ENCODE measurements around the gene MFAP5.
A peak's percentile ranks its signal among the peaks of the same experiment; 100 is the strongest.

The MFAP5 gene

GRCh38 chr12:8662593-8662992 is at the start of gene MFAP5:
Gene MFAP5, minus strand, starts transcription at chr12:8662826. Its CDS starts 722 bp downstream, at chr12:8662104.
- no peak for DNase-seq

GRCh38 chr12:8709124-8709830 is 46.7 kb upstream of the MFAP5 start:
- no peak for DNase-seq

GRCh38 chr12:8702159-8702558 is 39.5 kb upstream of the MFAP5 start:
- DNase-seq: no peak

- DNase-seq: no peak
Measured at GRCh38 chr12:8701046-8701660, 38.5 kb upstream of the MFAP5 start.

- DNase-seq: no peak
Measured at GRCh38 chr12:8699714-8700113, 37.1 kb upstream of the MFAP5 start.

GRCh38 chr12:8698879-8699278 is 36.3 kb upstream of the MFAP5 start:
- no peak for DNase-seq

GRCh38 chr12:8698132-8698851 is 35.7 kb upstream of the MFAP5 start:
- peak; percentile 24 to 39 for DNase-seq

GRCh38 chr12:8697476-8698131 is 35.0 kb upstream of the MFAP5 start, which contains the start of gene RIMKLB:
Gene RIMKLB, plus strand, starts transcription at chr12:8697991. Its CDS starts 15,876 bp downstream, at chr12:8713867.
- peak; percentile 32 to 39 for DNase-seq

GRCh38 chr12:8697120-8697475 is 34.5 kb upstream of the MFAP5 start:
- DNase-seq: peak; percentile 38 to 41

GRCh38 chr12:8696442-8697090 is 33.9 kb upstream of the MFAP5 start:
- DNase-seq: no peak

- no peak for DNase-seq
Measured at GRCh38 chr12:8695116-8695515, 32.5 kb upstream of the MFAP5 start.

GRCh38 chr12:8692573-8692972 is 29.9 kb upstream of the MFAP5 start:
- DNase-seq: peak; percentile 26 to 43

GRCh38 chr12:8689681-8690080 is 27.1 kb upstream of the MFAP5 start:
- DNase-seq: no peak

GRCh38 chr12:8687846-8688601 is 25.4 kb upstream of the MFAP5 start:
- peak; percentile 59 to 80 for DNase-seq

- peak; percentile 16 to 19 for DNase-seq
Measured at GRCh38 chr12:8685051-8685450, 22.4 kb upstream of the MFAP5 start.

GRCh38 chr12:8681129-8681884 is 18.7 kb upstream of the MFAP5 start:
- no peak for DNase-seq

GRCh38 chr12:8680533-8680932 is 17.9 kb upstream of the MFAP5 start:
- DNase-seq: no peak

GRCh38 chr12:8678661-8679111 is 16.1 kb upstream of the MFAP5 start:
- DNase-seq: no peak

- DNase-seq: no peak
Measured at GRCh38 chr12:8677362-8677761, 14.7 kb upstream of the MFAP5 start.

GRCh38 chr12:8676651-8677050 is 14.0 kb upstream of the MFAP5 start:
- no peak for DNase-seq

GRCh38 chr12:8675591-8676036 is 13.0 kb upstream of the MFAP5 start:
- peak; percentile 13 to 29 for DNase-seq

Measured in Kasumi-1 (cell line).